Suprapubic skin (tissue), 4 donors: ENCODE results near the gene ADD2. TPM values are rescaled to one million over a fixed set of nuclear protein-coding genes. Genes with fewer than 3 reads are reported as not detected.
A peak's percentile ranks its signal among the peaks of the same experiment; 100 is the strongest.

Source experiments
- DNase-seq, 2 donors: peaks; one replicate each; pipeline ENCODE4 v3.0.0-alpha.2; 2019; ENCODE audit warnings: low spot score in 2 of 2
- H3K27ac ChIP-seq: fragments of 200-600 bp; sonication (generic); one replicate; pipeline ENCODE4 v1.5.1; 2019
- H3K27me3 ChIP-seq: fragments of 200-600 bp; sonication (generic); one replicate; pipeline ENCODE4 v1.5.1; 2019
- H3K36me3 ChIP-seq: fragments of 200-600 bp; sonication (generic); one replicate; pipeline ENCODE4 v1.5.1; 2019
- H3K4me1 ChIP-seq: fragments of 200-600 bp; sonication (generic); one replicate; pipeline ENCODE4 v1.5.1; 2019
- H3K4me3 ChIP-seq: fragments of 200-600 bp; sonication (generic); one replicate; pipeline ENCODE4 v1.5.1; 2019; ENCODE audit warnings: mild to moderate bottlenecking
- H3K9me3 ChIP-seq: fragments of 200-600 bp; sonication (generic); one replicate; pipeline ENCODE4 v1.5.1; 2019
- EP300 ChIP-seq: sonication (generic); formaldehyde crosslinking; IDR thresholded peaks from one replicate; pipeline ENCODE4 v1.6.1; 2017; ENCODE audit warnings: antibody characterized with exemption
- POLR2A ChIP-seq, 2 donors: fragments of 450-650 bp; IDR thresholded peaks; one replicate each; pipeline ENCODE4 v1.6.1; 2017; ENCODE audit warnings: antibody characterized with exemption in 2 of 2, mild to moderate bottlenecking in 2 of 2, moderate library complexity in 2 of 2
- POLR2AphosphoS5 ChIP-seq, 3 donors: sonication (generic); formaldehyde crosslinking; IDR thresholded peaks; one replicate each; pipeline ENCODE4 v1.6.1; 2017; ENCODE audit warnings: antibody characterized with exemption in 3 of 3
- WGBS: methylation state at CpG from one replicate; pipeline ENCODE4 v1.1.5; 2018; 5-methylcytosine and 5-hydroxymethylcytosine counted together
- total RNA-seq, 4 donors: library from RNA; depleted of rRNA; stranded (reverse); fragments of >200 nt; gene quantifications; one replicate each; pipeline ENCODE4 v1.1.0, GENCODE V29; 2016
- TF ChIP-seq, protein P1 (sequence below), 2 donors: fragments of 200-600 bp in 1 of 2; fragments of 450-650 bp in 1 of 2; sonication (generic) in 1 of 2; IDR thresholded peaks; one replicate each; pipeline ENCODE4 v1.5.1; 2016 to 2019; ENCODE audit warnings: antibody characterized with exemption in 2 of 2, mild to moderate bottlenecking in 1 of 2, moderate library complexity in 1 of 2

The ADD2 gene
- total RNA-seq, 4 donors from 2014 or later, result 1.4 to 2.3 (median 1.5) TPM

DNA sequence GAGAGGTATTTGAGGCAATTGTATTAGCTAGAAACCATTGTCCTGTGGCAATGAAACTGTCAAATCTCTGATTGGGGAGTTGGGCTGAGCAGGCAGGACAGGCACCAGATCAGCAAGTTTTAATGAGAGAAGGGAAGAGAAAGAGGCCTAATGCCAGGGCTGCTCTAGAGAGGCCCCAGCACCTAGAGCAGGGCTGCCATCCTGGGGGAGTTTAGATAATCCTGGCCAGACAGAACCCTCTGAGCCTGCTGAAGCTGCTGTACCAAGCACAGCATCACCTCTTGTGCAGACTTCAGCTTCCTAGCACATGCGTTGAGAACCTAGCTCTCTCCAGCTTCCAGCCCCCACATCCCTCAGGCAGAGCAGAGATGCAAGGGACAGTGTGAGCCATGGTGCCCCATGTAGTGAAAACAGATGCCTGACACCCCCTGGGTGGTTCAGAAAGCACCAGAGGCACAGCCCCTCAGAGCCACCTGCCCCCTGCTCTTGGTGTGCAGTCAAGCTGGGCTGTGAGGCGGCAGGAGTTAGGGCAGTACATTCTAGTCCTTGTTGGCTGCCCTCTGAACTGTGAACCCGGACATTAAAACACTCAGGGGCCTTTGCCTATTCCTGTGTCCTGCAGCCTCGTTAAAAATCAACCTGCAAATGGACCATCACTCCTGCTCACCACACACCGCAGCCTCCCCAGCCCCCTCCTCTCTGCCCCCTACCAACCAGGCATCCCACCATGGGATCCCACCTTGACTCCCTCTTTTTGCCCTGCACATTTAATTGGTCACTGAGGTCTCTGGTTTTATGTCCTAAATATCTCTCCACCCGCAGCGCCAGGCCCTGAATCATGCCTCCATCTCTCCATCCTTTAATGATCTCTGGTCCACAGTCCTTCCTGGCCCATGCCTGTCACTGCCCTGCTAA, 52.7 kb downstream of the ADD2 start:
- DNase-seq, result peak in 1 of 2 donors; percentile 54
- Histone ChIP-seq H3K4me1 (no peaks in the 10 kb centered on the region), H3K4me3 (no peak overlapping the region), H3K27ac (no peak overlapping the region), H3K36me3 (no peaks in the 10 kb centered on the region), H3K27me3 (no peaks in the 10 kb centered on the region), H3K9me3 (no peaks in the 10 kb centered on the region)
- 80% methylated on average over 6 of the region's 7 CpGs for WGBS
- TF ChIP-seq POLR2AphosphoS5 (IDR thresholded peaks at IDR 0.05), result no peak
- TF ChIP-seq, protein P1, sequence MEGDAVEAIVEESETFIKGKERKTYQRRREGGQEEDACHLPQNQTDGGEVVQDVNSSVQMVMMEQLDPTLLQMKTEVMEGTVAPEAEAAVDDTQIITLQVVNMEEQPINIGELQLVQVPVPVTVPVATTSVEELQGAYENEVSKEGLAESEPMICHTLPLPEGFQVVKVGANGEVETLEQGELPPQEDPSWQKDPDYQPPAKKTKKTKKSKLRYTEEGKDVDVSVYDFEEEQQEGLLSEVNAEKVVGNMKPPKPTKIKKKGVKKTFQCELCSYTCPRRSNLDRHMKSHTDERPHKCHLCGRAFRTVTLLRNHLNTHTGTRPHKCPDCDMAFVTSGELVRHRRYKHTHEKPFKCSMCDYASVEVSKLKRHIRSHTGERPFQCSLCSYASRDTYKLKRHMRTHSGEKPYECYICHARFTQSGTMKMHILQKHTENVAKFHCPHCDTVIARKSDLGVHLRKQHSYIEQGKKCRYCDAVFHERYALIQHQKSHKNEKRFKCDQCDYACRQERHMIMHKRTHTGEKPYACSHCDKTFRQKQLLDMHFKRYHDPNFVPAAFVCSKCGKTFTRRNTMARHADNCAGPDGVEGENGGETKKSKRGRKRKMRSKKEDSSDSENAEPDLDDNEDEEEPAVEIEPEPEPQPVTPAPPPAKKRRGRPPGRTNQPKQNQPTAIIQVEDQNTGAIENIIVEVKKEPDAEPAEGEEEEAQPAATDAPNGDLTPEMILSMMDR (IDR thresholded peaks at IDR 0.05), result no peak
- TF ChIP-seq POLR2A (IDR thresholded peaks at IDR 0.05), result no peak
- TF ChIP-seq EP300, result no peak

DNA sequence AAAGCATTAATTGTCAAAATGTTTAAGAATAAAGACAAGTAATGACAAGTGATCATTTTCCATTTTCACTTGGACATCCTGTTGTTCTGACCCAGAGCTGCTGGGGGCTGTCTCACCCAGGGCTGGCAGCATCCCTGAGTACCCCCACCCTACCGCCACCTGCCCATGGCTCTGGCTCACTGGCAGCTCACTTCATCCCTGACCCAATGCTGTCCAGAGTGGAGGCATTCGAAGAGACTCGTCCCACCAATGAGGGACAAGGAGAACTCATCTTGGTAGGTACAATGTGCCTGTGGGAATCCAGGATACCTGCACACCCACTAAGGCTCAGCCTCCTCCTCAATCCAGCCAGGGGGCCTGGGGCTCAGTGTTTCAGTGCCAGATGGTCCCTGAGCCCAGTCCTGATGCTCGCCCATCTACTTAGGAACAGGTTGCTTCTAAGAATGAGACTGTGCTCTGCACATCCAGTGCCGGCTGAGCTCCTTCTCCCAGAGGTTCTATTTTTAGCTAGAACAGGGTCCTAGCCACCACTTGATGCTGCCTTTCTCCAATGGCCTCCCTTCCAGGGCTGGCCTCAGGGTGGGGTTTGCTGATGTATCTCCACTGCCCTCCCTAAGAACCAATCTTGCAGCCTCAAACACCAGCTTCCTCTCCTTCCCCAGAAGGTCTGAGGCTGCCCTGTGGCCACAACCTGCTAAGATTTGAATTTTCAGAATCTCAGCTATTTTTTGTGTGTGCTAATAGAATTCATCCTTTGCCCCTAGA, 53.7 kb downstream of the ADD2 start:
- no peak for TF ChIP-seq POLR2AphosphoS5 (IDR thresholded peaks at IDR 0.05)
- TF ChIP-seq POLR2A (IDR thresholded peaks at IDR 0.05), result no peak
- no peak for TF ChIP-seq EP300
- TF ChIP-seq, protein P1 (IDR thresholded peaks at IDR 0.05), result no peak
- peak in 1 of 2 donors; percentile 50 for DNase-seq
- WGBS, result 100% methylated on average over 3 of the region's 5 CpGs
- H3K4me3 ChIP-seq, result no peak overlapping the region
- no peaks in the 10 kb centered on the region for H3K9me3 ChIP-seq
- no peaks in the 10 kb centered on the region for H3K27me3 ChIP-seq
- no peaks in the 10 kb centered on the region for H3K36me3 ChIP-seq
- H3K4me1 ChIP-seq, result no peaks in the 10 kb centered on the region
- H3K27ac ChIP-seq, result no peak overlapping the region

GRCh38 chr2:70712916-70713315, 55.1 kb downstream of the ADD2 start:
- WGBS, result 98% methylated on average over 5 of the region's 5 CpGs
- no peak overlapping the region for H3K27ac ChIP-seq
- H3K36me3 ChIP-seq, result no peaks in the 10 kb centered on the region
- DNase-seq, result peak in 1 of 2 donors; percentile 50
- no peaks in the 10 kb centered on the region for H3K4me1 ChIP-seq
- H3K9me3 ChIP-seq, result no peaks in the 10 kb centered on the region
- H3K27me3 ChIP-seq, result no peaks in the 10 kb centered on the region
- TF ChIP-seq POLR2AphosphoS5 (IDR thresholded peaks at IDR 0.05), result no peak
- TF ChIP-seq POLR2A (IDR thresholded peaks at IDR 0.05), result no peak
- TF ChIP-seq EP300, result no peak
- TF ChIP-seq, protein P1 (IDR thresholded peaks at IDR 0.05), result no peak
- H3K4me3 ChIP-seq, result no peak overlapping the region

GRCh38 chr2:70711191-70711590, 56.8 kb downstream of the ADD2 start:
- no peaks in the 10 kb centered on the region for H3K36me3 ChIP-seq
- TF ChIP-seq EP300 (no peak), POLR2AphosphoS5 (IDR thresholded peaks at IDR 0.05) (no peak), POLR2A (IDR thresholded peaks at IDR 0.05) (no peak)
- TF ChIP-seq, protein P1 (IDR thresholded peaks at IDR 0.05), result no peak
- no peak overlapping the region for H3K4me3 ChIP-seq
- no peak for DNase-seq
- no peaks in the 10 kb centered on the region for H3K4me1 ChIP-seq
- H3K27me3 ChIP-seq, result no peaks in the 10 kb centered on the region
- no peak overlapping the region for H3K27ac ChIP-seq
- 92% methylated on average over 1 of the region's 1 CpG for WGBS
- H3K9me3 ChIP-seq, result no peaks in the 10 kb centered on the region
